GM23248 (cell line): Measurements from ENCODE around the gene TFAP2D. TPM values are rescaled to one million over a fixed set of nuclear protein-coding genes. Genes with fewer than 3 reads are reported as not detected.
A peak's percentile ranks its signal among the peaks of the same experiment; 100 is the strongest.

Experiments used
- DNase-seq: peaks from one replicate; pipeline ENCODE4 v3.0.0-alpha.2; 2015
- H2AFZ ChIP-seq: fragments of 200-600 bp; sonication (generic); 2 replicates; pipeline ENCODE4 v1.6.1; 2016; ENCODE audit warnings: antibody characterized with exemption
- H3F3A ChIP-seq: fragments of 200-600 bp; sonication (generic); 2 replicates; pipeline ENCODE4 v1.6.1; 2016; ENCODE audit warnings: mild to moderate bottlenecking, antibody characterized with exemption, mixed run types; ENCODE audit not compliant: insufficient read depth
- H3K27ac ChIP-seq: fragments of 200-600 bp; sonication (generic); 2 replicates; pipeline ENCODE4 v1.5.1; 2016; ENCODE audit warnings: mild to moderate bottlenecking
- H3K27me3 ChIP-seq: fragments of 200-600 bp; sonication (generic); replicated peaks from 2 replicates; pipeline ENCODE4 v1.6.1; 2016; ENCODE audit warnings: mild to moderate bottlenecking; ENCODE audit not compliant: insufficient read depth
- H3K36me3 ChIP-seq: fragments of 200-600 bp; sonication (generic); 2 replicates; pipeline ENCODE4 v1.6.1; 2016; ENCODE audit warnings: low read depth, mild to moderate bottlenecking
- H3K4me1 ChIP-seq: fragments of 200-600 bp; sonication (generic); 2 replicates; pipeline ENCODE4 v1.6.1; 2016; ENCODE audit warnings: mild to moderate bottlenecking; ENCODE audit not compliant: insufficient read depth
- H3K4me2 ChIP-seq: fragments of 200-600 bp; sonication (generic); one replicate; pipeline ENCODE4 v1.6.1; 2016; ENCODE audit warnings: mild to moderate bottlenecking; ENCODE audit not compliant: unreplicated experiment
- H3K4me3 ChIP-seq: fragments of 200-600 bp; sonication (generic); 2 replicates; pipeline ENCODE4 v1.5.1; 2016; ENCODE audit warnings: mild to moderate bottlenecking
- H3K79me2 ChIP-seq: fragments of 200-600 bp; sonication (generic); 2 replicates; pipeline ENCODE4 v1.6.1; 2016; ENCODE audit warnings: mild to moderate bottlenecking; ENCODE audit not compliant: insufficient read depth
- H3K9ac ChIP-seq: fragments of 200-600 bp; sonication (generic); 2 replicates; pipeline ENCODE4 v1.6.1; 2016; ENCODE audit warnings: mild to moderate bottlenecking
- H3K9me2 ChIP-seq: fragments of 200-600 bp; sonication (generic); 2 replicates; pipeline ENCODE4 v1.6.1; 2016; ENCODE audit warnings: mixed run types, mild to moderate bottlenecking, moderate library complexity; ENCODE audit not compliant: insufficient read depth
- H3K9me3 ChIP-seq: fragments of 200-600 bp; sonication (generic); one replicate; pipeline ENCODE4 v1.6.1; 2017; ENCODE audit warnings: low read depth
- H4K20me1 ChIP-seq: fragments of 200-600 bp; sonication (generic); 2 replicates; pipeline ENCODE4 v1.6.0; 2016; ENCODE audit not compliant: insufficient read depth
- EZH2 ChIP-seq: fragments of 200-600 bp; sonication (generic); IDR thresholded peaks from 2 replicates; pipeline ENCODE4 v1.6.1; 2018; ENCODE audit warnings: antibody characterized with exemption, mild to moderate bottlenecking; ENCODE audit not compliant: insufficient read depth, poor library complexity, severe bottlenecking
- EZH2phosphoT487 ChIP-seq: fragments of 200-600 bp; sonication (generic); IDR thresholded peaks from 2 replicates; pipeline ENCODE4 v1.6.1; 2018; ENCODE audit warnings: antibody characterized with exemption, moderate library complexity, mild to moderate bottlenecking, low read depth; ENCODE audit not compliant: insufficient read depth
- WGBS, 2 experiments: methylation state at CpG; one replicate each; pipeline ENCODE4 v1.1.6; 2015 to 2017; ENCODE audit warnings: low lambda C conversion rate in 2 of 2, low coverage in 1 of 2; ENCODE audit errors: missing lambda C conversion rate in 2 of 2; 5-methylcytosine and 5-hydroxymethylcytosine counted together
- in situ Hi-C: fragments of 300-500 bp; cut with MboI; formaldehyde crosslinking; loops from 2 replicates; pipeline ENCODE4 v1.15.0; 2020
- polyA plus RNA-seq: library from polyadenylated mRNA; unstranded; fragments of >200 nt; fragmentation: Nextera tagmentation; extraction: Ambion mirVana; gene quantifications from 2 replicates; pipeline ENCODE4 v1.2.1, GENCODE V29; 2016
- total RNA-seq: library from RNA; depleted of rRNA; stranded (reverse); fragments of >200 nt; shearing (Covaris generic); gene quantifications from 2 replicates; pipeline ENCODE4 v1.2.3, GENCODE V29; 2014

TFAP2D gene
- total and polyA plus RNA-seq, 2 experiments from 2014 or later: not detected

- 3% methylated on average over 50 to 51 of the region's 51 CpGs for WGBS, 2 experiments
- peak; percentile 14 for TF ChIP-seq EZH2
- TF ChIP-seq EZH2phosphoT487: no peak
- Histone ChIP-seq H3K9me3 (no peaks in the 10 kb centered on the region), H3K27ac (no peak overlapping the region), H3K4me3 (no peak overlapping the region), H3K4me2 (no peak overlapping the region), H3K27me3 (peaks cover 25% of the 10 kb centered on the region), H3K4me1 (no peaks in the 10 kb centered on the region), H3K9me2 (no peaks in the 10 kb centered on the region), H4K20me1 (no peaks in the 10 kb centered on the region), H3F3A (no peaks in the 10 kb centered on the region), H3K36me3 (no peaks in the 10 kb centered on the region), H3K79me2 (no peaks in the 10 kb centered on the region), H2AFZ (no peak overlapping the region), H3K9ac (no peak overlapping the region)
- no peak for DNase-seq
- in situ Hi-C loops: no loop called here
These were observed 1.4 kb downstream of the TFAP2D start for GRCh38 chr6:50714487-50715379.

GRCh38 chr6:50716899-50717509 lies 3.7 kb downstream of the TFAP2D start:
- Histone ChIP-seq H3K9ac (no peak overlapping the region), H3K9me2 (no peaks in the 10 kb centered on the region), H3K9me3 (no peaks in the 10 kb centered on the region), H4K20me1 (no peaks in the 10 kb centered on the region), H3F3A (no peaks in the 10 kb centered on the region), H3K36me3 (no peaks in the 10 kb centered on the region), H3K79me2 (no peaks in the 10 kb centered on the region), H2AFZ (no peak overlapping the region), H3K4me3 (no peak overlapping the region), H3K4me1 (no peaks in the 10 kb centered on the region), H3K4me2 (no peak overlapping the region), H3K27ac (no peak overlapping the region), H3K27me3 (peaks cover 25% of the 10 kb centered on the region)
- DNase-seq: no peak
- TF ChIP-seq EZH2: no peak
- TF ChIP-seq EZH2phosphoT487: no peak
- WGBS, 2 experiments: 3 to 4% methylated on average over 14 of the region's 14 CpGs
- in situ Hi-C loops: no loop called here

GRCh38 chr6:50717734-50718457 lies 4.6 kb downstream of the TFAP2D start:
- TF ChIP-seq EZH2phosphoT487 (no peak), EZH2 (no peak)
- Histone ChIP-seq H3K79me2 (no peaks in the 10 kb centered on the region), H2AFZ (no peak overlapping the region), H3K27ac (no peak overlapping the region), H3K9me2 (no peaks in the 10 kb centered on the region), H4K20me1 (no peaks in the 10 kb centered on the region), H3F3A (no peaks in the 10 kb centered on the region), H3K4me1 (no peaks in the 10 kb centered on the region), H3K9ac (no peak overlapping the region), H3K9me3 (no peaks in the 10 kb centered on the region), H3K4me3 (no peak overlapping the region), H3K27me3 (peaks cover 23% of the 10 kb centered on the region), H3K4me2 (no peak overlapping the region), H3K36me3 (no peaks in the 10 kb centered on the region)
- in situ Hi-C loops: no loop called here
- 1% methylated on average over 9 of the region's 9 CpGs for WGBS, 2 experiments
- no peak for DNase-seq

- no peaks in the 10 kb centered on the region for H3K9me2 ChIP-seq
- WGBS, 2 experiments: 21 to 25% methylated on average over 2 of the region's 2 CpGs
- no peaks in the 10 kb centered on the region for H4K20me1 ChIP-seq
- no peak for DNase-seq
- no peak overlapping the region for H3K4me3 ChIP-seq
- no peak overlapping the region for H2AFZ ChIP-seq
- no peaks in the 10 kb centered on the region for H3F3A ChIP-seq
- peaks cover 23% of the 10 kb centered on the region for H3K27me3 ChIP-seq
- no peak overlapping the region for H3K27ac ChIP-seq
- no peaks in the 10 kb centered on the region for H3K79me2 ChIP-seq
- no peaks in the 10 kb centered on the region for H3K36me3 ChIP-seq
- TF ChIP-seq EZH2 (no peak), EZH2phosphoT487 (no peak)
- no peak overlapping the region for H3K9ac ChIP-seq
- H3K9me3 ChIP-seq: no peaks in the 10 kb centered on the region
- in situ Hi-C loops: no loop called here
- H3K4me2 ChIP-seq: no peak overlapping the region
- H3K4me1 ChIP-seq: no peaks in the 10 kb centered on the region
These were observed 5.2 kb downstream of the TFAP2D start for GRCh38 chr6:50718566-50718965.
